ENCODE measurements around the gene NANOS2.

NANOS2 gene

DNA sequence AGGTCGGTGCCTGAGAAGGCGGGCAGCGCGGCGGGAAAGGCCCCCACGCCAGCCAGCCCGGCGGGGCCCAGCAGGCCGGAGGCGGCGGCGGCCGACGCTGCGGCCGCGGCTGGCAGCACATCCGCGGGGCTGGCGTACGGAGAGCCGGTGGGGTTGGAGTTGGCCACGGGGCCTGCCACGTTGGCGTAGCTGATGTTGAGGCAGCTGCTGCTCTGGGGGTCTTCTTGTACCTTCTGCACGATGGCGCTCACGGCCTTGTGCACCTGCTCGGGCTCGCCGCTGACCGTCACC lies 25.9 kb upstream of the NANOS2 start:
- H2BK5ac ChIP-seq (ENCODE audit: low read depth, low read length, poor library complexity, severe bottlenecking): no peak overlapping the region
- peaks cover 33 to 70% of the 10 kb centered on the region in 2 experiments for H3K27me3 ChIP-seq (ENCODE audit: control insufficient read depth in 1 of 2, insufficient read depth in 1 of 2, low read length in 2 of 2)
- DNase-seq: no peak
- H3K23ac ChIP-seq (ENCODE audit: low read length in 2 of 2): no peak overlapping the region
- WGBS: 94% methylated on average over 32 of the region's 32 CpGs
- H2BK120ac ChIP-seq (ENCODE audit: low read depth, low read length): no peak overlapping the region
- H3K4ac ChIP-seq (ENCODE audit: low read depth in 1 of 2, low read length in 2 of 2): no peak overlapping the region
- no peak overlapping the region for H2BK15ac ChIP-seq (ENCODE audit: low read depth, poor library complexity, severe bottlenecking)
- H4K91ac ChIP-seq (ENCODE audit: low read length): no peak overlapping the region
- H3K36me3 ChIP-seq (ENCODE audit: control insufficient read depth in 1 of 2, insufficient read depth in 2 of 2, low read depth in 1 of 2, low read length in 2 of 2): no peaks in the 10 kb centered on the region
- H3K9me3 ChIP-seq (ENCODE audit: control insufficient read depth, low read length): peaks cover 2% of the 10 kb centered on the region
- no peak overlapping the region for H2AK5ac ChIP-seq (ENCODE audit: low read length, severe bottlenecking)
- H3K4me3 ChIP-seq (ENCODE audit: insufficient read depth in 1 of 2, low read depth in 1 of 2, low read length in 2 of 2): no peak overlapping the region
- no peak overlapping the region for H3K14ac ChIP-seq (ENCODE audit: low read length in 2 of 2)
- H3K4me2 ChIP-seq (ENCODE audit: low read length, poor library complexity, severe bottlenecking): no peak overlapping the region
- H3K18ac ChIP-seq (ENCODE audit: low read depth in 1 of 2, low read length in 2 of 2): no peak overlapping the region
- H3K79me1 ChIP-seq (replicated peaks; ENCODE audit: low read length, poor library complexity, severe bottlenecking): no peaks in the 10 kb centered on the region
- no peaks in the 10 kb centered on the region for H3K4me1 ChIP-seq (ENCODE audit: control insufficient read depth, insufficient read depth, low read depth, low read length)
- H2AFZ ChIP-seq (ENCODE audit: low read depth, low read length): no peak overlapping the region
- H4K8ac ChIP-seq (ENCODE audit: low read length): no peak overlapping the region
- H3K9ac ChIP-seq (ENCODE audit: low read length): no peak overlapping the region
- no peak overlapping the region for H2BK12ac ChIP-seq (ENCODE audit: low read length in 2 of 2)
- H3K27ac ChIP-seq (ENCODE audit: low read length, poor library complexity, severe bottlenecking): no peak overlapping the region

DNA sequence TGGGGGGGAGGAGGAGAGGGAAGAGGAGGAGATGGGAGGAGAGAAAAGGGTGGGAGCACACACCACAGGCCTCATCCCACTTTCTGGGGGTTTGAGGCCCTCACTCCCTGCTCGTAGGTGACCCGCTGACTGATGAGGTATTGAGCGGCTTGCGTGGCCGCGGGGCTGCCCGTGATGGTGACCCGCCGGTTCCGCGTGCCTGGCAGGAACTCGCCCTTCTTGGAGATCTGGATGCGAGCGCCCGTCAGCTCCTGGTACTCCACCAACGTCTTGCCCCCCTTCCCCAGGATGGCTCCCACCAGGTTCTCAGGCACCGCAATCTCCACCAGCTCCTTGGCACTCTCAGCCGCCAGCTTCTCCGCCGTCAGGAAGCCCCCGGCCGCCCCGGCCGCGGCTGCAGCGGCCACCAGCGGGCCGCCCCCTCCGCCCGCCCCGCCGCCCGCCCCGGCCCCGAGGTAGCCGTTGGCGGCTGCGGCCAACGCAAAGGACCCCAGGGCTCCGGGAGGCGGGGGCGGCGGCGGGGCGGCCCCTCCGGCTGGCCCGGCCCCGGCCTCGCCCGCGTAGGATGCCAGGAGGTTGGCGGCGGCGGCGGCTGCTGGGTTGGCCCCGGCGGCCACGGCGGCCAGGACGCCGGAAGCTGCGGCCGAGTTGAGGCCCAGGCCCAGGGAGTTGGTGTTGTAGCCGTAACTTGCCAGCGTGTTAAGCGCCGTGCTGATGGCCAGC lies 25.4 kb upstream of the NANOS2 start:
- Histone ChIP-seq H3K4ac (ENCODE audit: low read depth in 1 of 2, low read length in 2 of 2) (no peak overlapping the region), H2BK5ac (ENCODE audit: low read depth, low read length, poor library complexity, severe bottlenecking) (no peak overlapping the region), H3K4me2 (ENCODE audit: low read length, poor library complexity, severe bottlenecking) (no peak overlapping the region), H3K27me3 (ENCODE audit: control insufficient read depth in 1 of 2, insufficient read depth in 1 of 2, low read length in 2 of 2) (peaks cover 36 to 74% of the 10 kb centered on the region in 2 experiments), H3K23ac (ENCODE audit: low read length in 2 of 2) (no peak overlapping the region), H2BK15ac (ENCODE audit: low read depth, poor library complexity, severe bottlenecking) (no peak overlapping the region), H3K14ac (ENCODE audit: low read length in 2 of 2) (no peak overlapping the region), H4K91ac (ENCODE audit: low read length) (no peak overlapping the region), H3K4me1 (ENCODE audit: control insufficient read depth, insufficient read depth, low read depth, low read length) (no peaks in the 10 kb centered on the region), H2BK12ac (ENCODE audit: low read length in 2 of 2) (no peak overlapping the region), H2AFZ (ENCODE audit: low read depth, low read length) (no peak overlapping the region), H3K9ac (ENCODE audit: low read length) (no peak overlapping the region), H4K8ac (ENCODE audit: low read length) (no peak overlapping the region), H3K27ac (ENCODE audit: low read length, poor library complexity, severe bottlenecking) (no peak overlapping the region), H3K79me1 (replicated peaks; ENCODE audit: low read length, poor library complexity, severe bottlenecking) (no peaks in the 10 kb centered on the region), H3K36me3 (ENCODE audit: control insufficient read depth in 1 of 2, insufficient read depth in 2 of 2, low read depth in 1 of 2, low read length in 2 of 2) (no peaks in the 10 kb centered on the region), H3K4me3 (ENCODE audit: insufficient read depth in 1 of 2, low read depth in 1 of 2, low read length in 2 of 2) (no peak overlapping the region), H3K9me3 (ENCODE audit: control insufficient read depth, low read length) (peaks cover 2% of the 10 kb centered on the region), H3K18ac (ENCODE audit: low read depth in 1 of 2, low read length in 2 of 2) (no peak overlapping the region), H2AK5ac (ENCODE audit: low read length, severe bottlenecking) (no peak overlapping the region), H2BK120ac (ENCODE audit: low read depth, low read length) (no peak overlapping the region)
- WGBS: 92% methylated on average over 56 of the region's 67 CpGs
- DNase-seq: no peak

DNA sequence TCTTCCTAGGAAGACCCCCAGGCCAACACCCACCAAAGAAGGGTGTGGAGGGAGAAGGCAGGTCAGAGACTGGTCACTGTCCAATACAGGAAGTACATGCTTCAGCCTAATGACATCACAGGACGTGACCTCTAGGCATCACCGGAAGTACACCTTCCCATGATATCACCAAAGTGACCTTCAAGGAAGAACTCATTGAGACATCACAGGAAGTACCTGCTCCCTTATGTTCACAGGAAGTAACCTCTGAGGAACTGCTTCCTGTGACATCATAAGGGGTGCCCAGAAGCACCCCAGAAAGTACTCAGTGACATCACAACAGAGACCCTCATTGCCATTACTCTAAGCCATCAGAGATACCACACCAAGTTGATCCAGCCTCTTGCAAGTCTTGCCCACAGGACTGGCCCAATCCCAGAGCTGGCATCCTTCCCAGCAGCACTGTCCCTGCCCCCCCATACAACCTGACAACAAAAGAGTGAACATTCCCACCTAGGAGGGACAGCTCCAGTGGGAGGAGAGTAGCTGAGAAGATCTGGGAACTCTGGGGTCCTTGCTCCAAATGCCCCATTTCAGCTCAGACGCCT lies 24.2 kb upstream of the NANOS2 start:
- H2BK5ac ChIP-seq (ENCODE audit: low read depth, low read length, poor library complexity, severe bottlenecking): no peak overlapping the region
- H3K4ac ChIP-seq (ENCODE audit: low read depth in 1 of 2, low read length in 2 of 2): no peak overlapping the region
- no peak overlapping the region for H3K4me2 ChIP-seq (ENCODE audit: low read length, poor library complexity, severe bottlenecking)
- WGBS: 77% methylated on average over 2 of the region's 3 CpGs
- no peak overlapping the region for H3K23ac ChIP-seq (ENCODE audit: low read length in 2 of 2)
- H4K8ac ChIP-seq (ENCODE audit: low read length): no peak overlapping the region
- no peaks in the 10 kb centered on the region for H3K79me1 ChIP-seq (replicated peaks; ENCODE audit: low read length, poor library complexity, severe bottlenecking)
- no peak for DNase-seq
- H3K9me3 ChIP-seq (ENCODE audit: control insufficient read depth, low read length): peaks cover 2% of the 10 kb centered on the region
- H2BK15ac ChIP-seq (ENCODE audit: low read depth, poor library complexity, severe bottlenecking): no peak overlapping the region
- H4K91ac ChIP-seq (ENCODE audit: low read length): no peak overlapping the region
- H2BK12ac ChIP-seq (ENCODE audit: low read length in 2 of 2): no peak overlapping the region
- H3K36me3 ChIP-seq (ENCODE audit: control insufficient read depth in 1 of 2, insufficient read depth in 2 of 2, low read depth in 1 of 2, low read length in 2 of 2): no peaks in the 10 kb centered on the region
- no peak overlapping the region for H3K4me3 ChIP-seq (ENCODE audit: insufficient read depth in 1 of 2, low read depth in 1 of 2, low read length in 2 of 2)
- H3K18ac ChIP-seq (ENCODE audit: low read depth in 1 of 2, low read length in 2 of 2): no peak overlapping the region
- H3K4me1 ChIP-seq (ENCODE audit: control insufficient read depth, insufficient read depth, low read depth, low read length): no peaks in the 10 kb centered on the region
- no peak overlapping the region for H2AK5ac ChIP-seq (ENCODE audit: low read length, severe bottlenecking)
- no peak overlapping the region for H3K9ac ChIP-seq (ENCODE audit: low read length)
- H2BK120ac ChIP-seq (ENCODE audit: low read depth, low read length): no peak overlapping the region
- H3K27me3 ChIP-seq (ENCODE audit: control insufficient read depth in 1 of 2, insufficient read depth in 1 of 2, low read length in 2 of 2): peaks cover 37 to 73% of the 10 kb centered on the region in 2 experiments
- no peak overlapping the region for H2AFZ ChIP-seq (ENCODE audit: low read depth, low read length)
- no peak overlapping the region for H3K14ac ChIP-seq (ENCODE audit: low read length in 2 of 2)
- H3K27ac ChIP-seq (ENCODE audit: low read length, poor library complexity, severe bottlenecking): no peak overlapping the region

DNA sequence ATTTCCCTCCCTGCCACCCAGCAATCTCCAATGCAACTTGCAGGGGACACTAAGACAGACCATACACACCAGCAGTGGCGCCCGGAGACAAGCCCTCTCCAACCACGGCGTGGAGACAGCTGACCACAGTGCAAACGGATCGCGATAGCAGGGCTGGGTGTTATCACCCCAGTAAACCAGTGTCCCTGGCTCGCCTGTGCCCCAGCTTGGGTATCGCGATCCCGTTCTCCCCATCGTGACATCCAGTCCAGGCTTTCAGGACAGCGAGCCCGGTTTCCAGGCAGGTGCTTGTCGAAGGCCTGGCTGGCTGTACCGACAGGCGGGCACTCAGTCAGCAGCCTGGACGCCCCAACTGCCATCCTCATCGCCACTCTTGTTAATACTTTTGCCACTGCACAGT lies 20.7 kb upstream of the NANOS2 start:
- no peak overlapping the region for H2AFZ ChIP-seq (ENCODE audit: low read depth, low read length)

More for the DNA sequence above, 20.7 kb upstream of the NANOS2 start:
- Histone ChIP-seq H3K9me3 (ENCODE audit: control insufficient read depth, low read length) (peaks cover 2% of the 10 kb centered on the region), H3K27ac (ENCODE audit: low read length, poor library complexity, severe bottlenecking) (no peak overlapping the region), H3K18ac (ENCODE audit: low read depth in 1 of 2, low read length in 2 of 2) (no peak overlapping the region), H3K36me3 (ENCODE audit: control insufficient read depth in 1 of 2, insufficient read depth in 2 of 2, low read depth in 1 of 2, low read length in 2 of 2) (no peaks in the 10 kb centered on the region), H3K4me3 (ENCODE audit: insufficient read depth in 1 of 2, low read depth in 1 of 2, low read length in 2 of 2) (no peak overlapping the region), H2AK5ac (ENCODE audit: low read length, severe bottlenecking) (no peak overlapping the region), H2BK15ac (ENCODE audit: low read depth, poor library complexity, severe bottlenecking) (no peak overlapping the region), H3K23ac (ENCODE audit: low read length in 2 of 2) (no peak overlapping the region), H2BK120ac (ENCODE audit: low read depth, low read length) (no peak overlapping the region), H3K4ac (ENCODE audit: low read depth in 1 of 2, low read length in 2 of 2) (no peak overlapping the region), H3K79me1 (replicated peaks; ENCODE audit: low read length, poor library complexity, severe bottlenecking) (no peaks in the 10 kb centered on the region), H4K91ac (ENCODE audit: low read length) (no peak overlapping the region), H3K4me1 (ENCODE audit: control insufficient read depth, insufficient read depth, low read depth, low read length) (no peaks in the 10 kb centered on the region), H3K4me2 (ENCODE audit: low read length, poor library complexity, severe bottlenecking) (no peak overlapping the region), H3K9ac (ENCODE audit: low read length) (no peak overlapping the region), H2BK12ac (ENCODE audit: low read length in 2 of 2) (no peak overlapping the region), H4K8ac (ENCODE audit: low read length) (no peak overlapping the region), H3K14ac (ENCODE audit: low read length in 2 of 2) (no peak overlapping the region), H3K27me3 (ENCODE audit: control insufficient read depth in 1 of 2, insufficient read depth in 1 of 2, low read length in 2 of 2) (peaks cover 45 to 68% of the 10 kb centered on the region in 2 experiments), H2BK5ac (ENCODE audit: low read depth, low read length, poor library complexity, severe bottlenecking) (no peak overlapping the region)
- DNase-seq: no peak
- WGBS: 80% methylated on average over 18 of the region's 19 CpGs
